GM18517 (cell line): ENCODE results near the gene C16orf54.
"Not testable (repeated sequence)": the region's sequence is repeated elsewhere in the genome, so short reads cannot be mapped to it uniquely, and the experiment has no call there.

Source experiments
- ATAC-seq: cut with Tn5 transposase; IDR thresholded peaks from one replicate; pipeline ENCODE4 v1.9.1; 2021; ENCODE audit warnings: mild to moderate bottlenecking, moderate library complexity; ENCODE audit not compliant: unreplicated experiment

C16orf54 gene

DNA sequence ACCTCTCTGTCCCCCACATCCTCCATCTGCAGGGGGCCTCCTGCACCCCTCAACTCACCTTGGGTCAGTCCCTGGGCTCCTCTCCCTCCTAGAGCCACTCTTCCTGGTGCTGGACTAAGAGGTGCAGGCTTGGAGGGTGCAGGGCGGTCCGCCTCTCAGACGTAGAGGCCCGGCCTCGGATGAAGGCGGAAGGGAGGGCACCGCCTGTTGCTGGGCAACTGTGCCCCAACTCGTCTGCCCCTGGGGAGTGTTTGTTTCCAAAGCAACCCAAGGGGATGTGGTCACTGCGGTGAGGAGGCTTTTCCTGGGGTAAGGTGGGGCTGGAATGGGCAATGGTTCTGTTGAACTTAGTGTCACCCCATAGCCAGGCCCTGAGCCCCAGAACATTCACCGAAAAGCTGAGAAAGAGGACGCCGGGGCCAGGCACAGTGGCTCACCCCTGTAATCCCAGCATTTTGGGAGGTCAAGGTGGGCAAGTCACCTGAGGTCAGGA lies at the start of gene C16orf54:
C16orf54 (minus strand) TSS at position 138 of the 493 bp plus-strand sequence. CDS start 1,039 bp downstream, outside the sequence.
- ATAC-seq: peak; percentile 76

DNA sequence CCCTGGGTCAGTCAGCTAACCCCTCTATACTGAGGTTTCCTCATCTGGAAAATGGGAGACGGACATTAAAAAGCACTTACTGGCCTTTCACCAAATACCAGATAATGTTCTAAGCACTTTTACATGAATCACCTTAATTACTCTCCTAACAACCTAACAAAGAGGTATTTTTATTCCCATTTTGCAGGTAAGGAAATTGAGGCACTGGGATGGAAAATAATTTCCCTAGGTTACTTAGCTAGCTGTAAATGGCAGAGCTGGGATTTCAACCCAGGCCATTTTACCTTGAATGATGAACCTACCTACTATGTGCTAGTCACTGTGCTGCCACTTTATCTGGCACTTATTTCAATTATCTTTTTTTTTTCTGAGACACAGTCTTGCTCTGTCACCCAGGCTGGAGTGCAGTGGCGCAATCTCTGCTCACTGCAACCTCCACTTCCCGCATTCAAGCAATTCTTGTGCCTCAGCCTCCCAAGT lies 48.5 kb upstream of the C16orf54 start:
- no peak for ATAC-seq

GRCh38 chr16:29793153-29793552 lies 47.4 kb upstream of the C16orf54 start:
- ATAC-seq: not testable (repeated sequence)

DNA sequence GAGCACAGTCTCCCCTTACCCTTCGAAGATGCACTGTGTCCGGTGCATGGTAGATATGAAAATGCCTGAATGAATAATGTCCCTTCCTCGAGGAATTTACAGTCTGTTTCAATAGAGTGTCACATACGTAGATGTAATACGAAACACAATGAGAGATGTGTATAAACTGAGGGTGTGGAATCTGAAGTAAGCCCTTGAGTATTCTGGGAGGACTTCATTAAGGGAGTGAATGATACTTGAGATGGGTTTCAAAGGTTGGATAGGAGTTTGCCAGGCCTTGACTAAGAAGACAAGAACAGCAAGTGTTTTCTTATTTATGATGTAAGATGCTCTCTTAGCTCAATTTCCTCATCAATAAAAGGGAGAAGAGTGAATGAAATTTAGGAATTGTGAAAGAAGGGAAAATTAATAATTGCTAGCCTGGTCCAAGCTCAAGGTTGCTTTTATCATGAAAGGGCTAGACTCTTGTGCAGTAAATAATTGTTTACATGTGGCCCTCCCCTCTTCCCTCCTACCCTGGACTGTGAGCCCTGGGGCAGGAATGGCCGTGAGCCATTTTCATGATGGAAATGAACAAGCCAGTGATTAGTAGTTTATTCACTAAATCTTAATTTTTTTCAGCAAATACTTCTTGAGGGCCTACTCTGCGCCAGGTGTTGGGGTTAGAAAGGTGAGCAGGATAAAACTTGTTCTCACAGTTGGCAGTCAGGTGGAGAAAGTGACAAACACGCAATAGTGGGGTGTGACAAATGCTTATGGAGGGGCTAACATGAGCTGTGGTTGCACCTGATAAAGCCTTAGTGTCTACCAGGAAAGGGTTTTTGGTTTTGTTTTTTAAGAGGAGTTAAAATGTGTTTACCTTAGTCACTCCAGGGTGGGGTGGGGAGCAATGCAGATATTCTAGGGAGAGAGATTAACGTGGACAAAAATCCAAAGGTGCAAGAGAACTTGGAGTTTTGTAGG lies 46.3 kb upstream of the C16orf54 start:
- ATAC-seq: no peak

- no peak for ATAC-seq
Observed at GRCh38 chr16:29790949-29791844, 45.4 kb upstream of the C16orf54 start.

DNA sequence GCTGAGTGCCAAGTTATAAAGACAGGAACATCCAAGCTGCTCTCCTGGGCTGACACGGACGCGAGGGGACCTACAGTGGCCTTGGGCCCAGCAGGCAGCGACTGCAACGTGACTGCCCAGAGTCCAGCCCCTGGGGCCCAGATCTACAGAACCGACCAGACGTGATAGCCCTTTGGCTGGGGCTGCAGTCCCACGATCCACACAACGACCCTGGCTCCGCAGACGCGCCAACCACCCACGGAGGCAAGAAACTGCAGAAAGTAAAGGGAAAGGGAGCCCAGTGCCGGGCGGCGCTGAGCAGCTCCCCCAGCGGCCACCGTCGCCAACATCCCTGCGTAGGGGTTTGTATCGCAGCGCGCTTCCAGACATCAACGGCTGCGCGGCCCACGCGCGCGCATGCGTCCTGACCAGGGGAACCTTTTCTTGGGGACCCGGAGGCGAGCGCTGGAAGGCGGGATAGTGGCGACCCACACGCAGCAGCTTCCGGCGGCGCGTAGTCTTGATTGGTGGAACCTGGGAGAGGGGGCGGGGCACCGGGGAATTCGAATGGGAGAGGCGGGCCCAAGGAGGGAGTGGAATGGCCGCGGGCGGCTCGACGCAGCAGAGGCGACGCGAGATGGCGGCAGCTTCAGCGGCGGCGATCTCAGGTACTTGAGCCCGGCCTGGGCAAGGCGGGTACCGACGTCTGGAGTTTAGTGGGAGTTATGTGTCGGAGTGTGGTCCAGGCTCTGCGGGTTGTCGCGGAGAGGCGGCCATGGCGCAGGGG lies 44.6 kb upstream of the C16orf54 start, which contains the start of gene KIF22:
KIF22 (plus strand) TSS at position 569 of the 766 bp plus-strand sequence; CDS start at position 578, 9 bp downstream.
- ATAC-seq: peak; percentile 90

- ATAC-seq: no peak
Observed at GRCh38 chr16:29789775-29790182, 44.0 kb upstream of the C16orf54 start.

- ATAC-seq: not testable (repeated sequence)
Observed at GRCh38 chr16:29787155-29787554, 41.4 kb upstream of the C16orf54 start.

GRCh38 chr16:29784901-29785500 lies 39.2 kb upstream of the C16orf54 start:
- no peak for ATAC-seq

DNA sequence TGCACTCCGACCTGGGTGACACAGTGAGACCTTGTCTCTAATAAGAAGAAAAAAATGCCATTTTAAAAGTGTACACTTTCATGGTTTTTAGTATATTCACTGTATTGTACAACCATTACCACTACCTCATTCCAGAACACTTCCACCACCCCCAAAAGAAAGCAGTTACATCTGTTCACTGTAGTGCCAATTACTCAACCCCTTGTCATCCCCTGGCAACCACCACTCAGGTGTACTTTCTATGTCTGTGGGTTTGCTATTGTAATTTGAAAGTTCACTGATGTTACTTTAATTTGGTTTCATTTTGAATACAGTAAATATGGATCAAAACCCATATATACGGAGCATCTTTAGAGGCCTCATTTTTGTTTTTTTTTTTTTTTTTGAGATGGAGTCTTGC lies 38.4 kb upstream of the C16orf54 start:
- no peak for ATAC-seq

DNA sequence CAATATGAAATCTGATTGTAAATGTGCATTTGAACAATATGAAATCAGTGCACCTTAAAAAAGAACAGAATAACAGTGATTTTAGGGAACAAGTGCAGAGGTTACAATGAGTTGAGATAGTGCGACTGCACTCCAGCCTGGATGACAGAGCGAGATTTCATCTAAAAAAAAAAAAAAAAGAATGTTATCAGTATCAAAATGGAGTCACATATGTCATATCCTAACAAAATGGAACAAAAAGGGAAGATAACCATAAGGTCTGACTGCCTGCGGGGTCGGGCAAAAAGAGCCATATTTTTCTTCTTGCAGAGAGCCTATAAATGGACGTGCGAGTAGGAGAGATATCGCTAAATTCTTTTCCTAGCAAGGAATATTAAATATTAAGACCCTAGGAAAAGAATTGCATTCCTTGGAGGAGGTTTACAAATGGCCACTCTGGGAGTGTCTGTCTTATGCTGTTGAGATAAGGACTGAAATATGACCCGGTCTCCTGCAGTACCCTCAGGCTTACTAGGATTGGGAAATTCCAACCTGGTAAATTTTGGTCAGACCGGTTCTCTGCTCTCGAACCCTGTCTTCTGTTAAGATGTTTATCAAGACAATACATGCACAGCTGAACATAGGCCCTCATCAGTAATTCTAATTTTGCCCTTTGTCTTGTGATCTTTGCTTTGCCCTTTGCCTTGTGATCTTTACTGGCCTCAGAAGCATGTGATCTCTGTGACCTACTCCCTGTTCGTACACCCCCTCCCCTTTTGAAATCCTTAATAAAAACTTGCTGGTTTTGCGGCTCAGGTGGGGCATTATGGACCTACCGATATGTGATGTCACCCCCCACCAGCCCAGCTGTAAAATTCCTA lies 37.5 kb upstream of the C16orf54 start:
- not testable (repeated sequence) for ATAC-seq

- ATAC-seq: no peak
Observed at GRCh38 chr16:29779474-29779873, 33.7 kb upstream of the C16orf54 start.

DNA sequence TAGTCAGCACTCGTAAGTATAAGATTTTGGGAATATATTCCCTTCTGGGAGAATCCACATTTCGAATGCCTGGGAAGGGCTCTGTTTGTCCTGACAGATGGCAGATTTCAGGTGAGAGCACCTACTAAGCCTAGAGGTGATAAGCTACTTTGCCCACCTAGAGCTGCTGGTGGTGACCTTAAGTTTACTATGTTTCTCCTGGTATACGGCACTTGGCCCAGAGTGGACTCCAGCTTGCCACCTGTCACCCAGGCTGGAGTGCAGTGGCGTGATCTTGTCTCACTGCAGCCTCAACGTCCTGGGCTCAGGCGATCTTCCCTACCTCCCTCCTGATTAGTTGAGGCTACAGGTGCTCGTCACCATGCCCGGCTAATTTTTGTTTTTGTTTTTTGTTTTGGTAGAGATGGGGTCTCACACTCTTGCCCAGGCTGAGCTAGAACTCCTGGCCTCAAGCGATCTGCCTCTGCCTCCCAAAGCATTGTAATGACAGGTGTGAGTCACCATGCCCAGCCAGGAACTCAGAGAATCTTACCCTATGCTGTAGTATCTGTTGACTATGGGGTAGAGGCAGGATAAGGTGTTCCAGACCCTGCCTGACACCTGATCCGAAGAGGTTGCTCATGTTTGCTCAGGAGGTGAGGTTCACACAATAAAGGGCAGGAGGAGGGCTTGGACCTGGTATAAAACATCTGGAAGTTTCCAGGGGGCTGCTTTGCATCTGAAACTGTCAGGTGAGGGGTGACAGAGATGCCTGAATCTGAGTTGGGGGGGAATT lies 32.0 kb upstream of the C16orf54 start, which contains the start of gene ZG16:
ZG16 (plus strand) TSS at position 681 of the 775 bp plus-strand sequence. CDS start 1,011 bp downstream, outside the sequence.
- no peak for ATAC-seq

DNA sequence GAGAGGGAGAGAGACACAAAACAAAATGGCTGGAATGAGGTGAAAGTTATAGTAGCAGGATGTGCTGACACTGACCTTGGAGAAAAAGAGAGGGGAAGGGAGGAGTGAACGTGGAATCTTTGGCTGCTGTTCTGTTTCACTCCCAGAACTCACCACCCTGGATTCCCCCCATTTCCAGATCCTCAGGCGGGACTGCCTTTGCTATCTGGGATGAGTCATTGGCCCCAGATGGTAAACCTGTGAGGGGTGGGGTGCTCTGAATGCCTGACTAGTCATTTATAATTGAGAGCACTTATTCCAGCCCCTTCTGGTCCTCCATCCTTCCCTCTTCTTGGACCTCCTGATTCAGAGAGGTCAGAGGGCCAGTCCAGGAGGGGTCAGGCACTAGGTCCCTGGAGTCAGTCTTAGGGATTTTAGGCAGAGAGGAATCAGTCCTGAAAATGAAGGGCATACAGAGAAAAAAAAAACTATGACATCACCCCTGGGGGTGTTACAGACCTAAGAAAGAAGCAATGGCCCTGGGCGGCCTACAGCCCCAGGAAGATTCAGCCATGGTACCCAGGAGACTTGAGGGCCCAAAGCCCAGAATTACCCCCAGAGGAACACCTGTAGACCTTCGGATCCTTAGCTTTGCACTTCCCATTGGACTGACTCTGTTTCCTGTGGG lies 30.1 kb upstream of the C16orf54 start:
- ATAC-seq: no peak

DNA sequence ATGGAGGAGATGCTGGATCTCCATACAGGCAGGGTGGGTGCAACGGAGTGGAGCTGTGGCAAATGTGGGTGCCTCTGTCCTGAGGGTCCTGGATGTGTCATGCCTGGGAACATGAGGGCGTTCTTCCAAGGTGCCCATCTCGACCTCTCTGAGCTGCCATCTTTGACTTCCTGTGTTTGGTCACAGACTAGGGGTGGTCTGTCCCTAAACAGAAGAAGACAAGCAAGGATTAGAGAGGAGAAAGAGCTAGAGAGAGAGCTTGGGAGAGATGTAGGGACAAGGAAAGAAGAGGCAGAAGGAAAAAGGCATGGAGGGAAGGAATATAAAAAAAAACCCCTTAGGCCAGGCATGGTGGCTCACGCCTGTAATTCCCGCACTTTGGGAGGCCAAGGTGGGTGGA lies 28.9 kb upstream of the C16orf54 start:
- no peak for ATAC-seq

- not testable (repeated sequence) for ATAC-seq
Observed at GRCh38 chr16:29772330-29772729, 26.5 kb upstream of the C16orf54 start.

DNA sequence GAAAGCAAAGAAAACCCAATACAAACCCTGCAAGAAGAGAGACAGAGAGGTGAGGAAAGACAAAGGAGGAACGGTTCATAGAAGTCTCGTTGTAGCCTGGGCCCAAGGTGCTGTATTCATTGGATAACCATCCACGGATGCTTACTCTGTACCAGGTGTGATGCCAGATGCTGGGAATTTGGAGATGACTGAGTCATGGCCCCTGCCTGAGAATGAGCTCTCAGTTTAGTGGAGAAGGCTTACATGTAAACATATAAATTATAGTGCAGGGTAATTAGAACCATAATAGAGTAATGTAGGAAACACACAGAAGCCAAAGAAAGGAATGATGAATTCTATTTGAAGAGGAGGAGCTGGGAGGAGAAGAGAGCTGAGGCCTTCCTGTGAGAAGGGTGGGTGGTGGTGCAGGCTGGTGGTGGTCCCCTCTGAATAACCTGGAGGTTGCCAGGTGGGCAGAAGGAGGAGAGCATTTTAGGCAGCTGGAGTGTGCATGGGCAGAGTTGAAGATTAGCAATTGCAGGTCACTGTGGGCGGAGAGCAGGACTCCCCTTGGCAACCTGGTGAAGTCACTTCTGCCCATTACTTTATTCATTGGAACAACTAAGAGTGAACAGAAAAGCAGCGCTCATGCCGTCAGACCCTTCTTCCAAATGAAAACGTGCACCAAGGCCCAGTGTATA lies 24.6 kb upstream of the C16orf54 start:
- ATAC-seq: no peak
